GM18909 (cell line): ENCODE data around the gene MLLT11.

Experiments used
- ATAC-seq: cut with Tn5 transposase; IDR thresholded peaks from one replicate; pipeline ENCODE4 v1.9.1; 2021; ENCODE audit warnings: mild to moderate bottlenecking; ENCODE audit not compliant: unreplicated experiment, poor library complexity

Gene MLLT11, protein sequence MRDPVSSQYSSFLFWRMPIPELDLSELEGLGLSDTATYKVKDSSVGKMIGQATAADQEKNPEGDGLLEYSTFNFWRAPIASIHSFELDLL

DNA sequence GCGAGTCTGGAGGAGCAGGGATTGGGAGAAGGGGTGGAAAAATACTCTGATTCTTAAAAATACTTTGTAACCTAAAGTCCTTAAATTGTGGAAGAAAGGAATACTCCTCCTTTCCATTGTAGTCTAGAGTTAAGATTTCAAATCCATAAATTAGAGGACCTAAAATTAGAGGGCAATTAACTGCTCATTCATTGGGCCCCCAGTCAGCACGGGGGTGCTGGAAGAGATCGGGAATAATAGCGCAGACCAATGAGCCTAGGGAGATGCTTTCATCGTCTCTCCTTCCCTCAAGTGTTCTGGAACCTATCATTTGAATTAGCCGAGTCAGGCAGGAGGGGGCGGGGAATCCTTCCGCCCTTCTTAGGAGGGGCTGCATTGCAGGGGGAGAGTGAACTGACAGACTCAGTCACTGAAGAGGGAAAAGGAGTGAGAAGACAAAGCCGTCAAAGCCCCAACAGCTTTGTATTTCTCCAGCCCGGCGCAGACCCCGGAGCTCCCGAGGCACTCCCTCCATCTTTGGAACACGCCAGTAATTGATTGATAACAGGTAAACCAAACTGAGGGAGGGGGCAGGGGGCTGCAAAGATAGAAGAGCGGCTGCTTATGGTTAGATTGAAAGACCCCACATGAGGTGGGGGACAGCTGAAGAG, at the start of gene MLLT11:
TSS of gene MLLT11 (plus strand) at position 391 of the 650 bp plus-strand sequence. CDS start 6,828 bp downstream, outside the sequence.
- no peak for ATAC-seq

DNA sequence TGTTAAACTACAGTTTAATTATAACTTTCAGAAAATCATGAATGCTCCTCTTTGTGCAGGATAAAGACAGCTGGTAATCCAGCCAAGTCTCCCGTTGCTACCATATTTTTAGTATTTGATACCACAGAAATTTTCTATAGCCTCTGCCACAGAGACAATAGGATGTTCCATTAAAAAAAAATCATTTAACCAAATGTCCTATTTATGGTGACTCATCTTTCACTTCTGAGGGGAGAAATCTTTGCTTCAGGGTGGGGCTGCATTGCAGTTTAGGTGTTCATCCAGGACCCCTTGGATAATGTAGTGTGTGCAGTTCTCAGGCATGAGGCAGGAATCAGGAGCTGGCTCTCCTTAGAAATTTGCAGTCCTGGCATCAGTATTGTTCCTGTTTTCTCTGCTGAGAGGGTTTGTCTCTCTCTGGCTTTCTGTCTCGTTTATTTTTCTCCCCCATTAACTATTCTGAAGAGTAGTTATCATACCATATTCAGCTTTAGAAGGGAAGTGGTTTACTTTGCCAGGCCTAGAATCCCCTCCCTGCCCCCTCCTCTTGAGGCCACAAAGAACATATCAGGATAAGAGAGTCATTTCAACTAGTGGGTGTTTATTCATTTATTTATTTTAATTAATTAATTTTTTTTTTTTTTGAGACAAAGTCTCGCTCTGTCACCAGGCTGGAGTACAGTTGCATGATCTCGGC, 48.9 kb upstream of the MLLT11 start:
- no peak for ATAC-seq

DNA sequence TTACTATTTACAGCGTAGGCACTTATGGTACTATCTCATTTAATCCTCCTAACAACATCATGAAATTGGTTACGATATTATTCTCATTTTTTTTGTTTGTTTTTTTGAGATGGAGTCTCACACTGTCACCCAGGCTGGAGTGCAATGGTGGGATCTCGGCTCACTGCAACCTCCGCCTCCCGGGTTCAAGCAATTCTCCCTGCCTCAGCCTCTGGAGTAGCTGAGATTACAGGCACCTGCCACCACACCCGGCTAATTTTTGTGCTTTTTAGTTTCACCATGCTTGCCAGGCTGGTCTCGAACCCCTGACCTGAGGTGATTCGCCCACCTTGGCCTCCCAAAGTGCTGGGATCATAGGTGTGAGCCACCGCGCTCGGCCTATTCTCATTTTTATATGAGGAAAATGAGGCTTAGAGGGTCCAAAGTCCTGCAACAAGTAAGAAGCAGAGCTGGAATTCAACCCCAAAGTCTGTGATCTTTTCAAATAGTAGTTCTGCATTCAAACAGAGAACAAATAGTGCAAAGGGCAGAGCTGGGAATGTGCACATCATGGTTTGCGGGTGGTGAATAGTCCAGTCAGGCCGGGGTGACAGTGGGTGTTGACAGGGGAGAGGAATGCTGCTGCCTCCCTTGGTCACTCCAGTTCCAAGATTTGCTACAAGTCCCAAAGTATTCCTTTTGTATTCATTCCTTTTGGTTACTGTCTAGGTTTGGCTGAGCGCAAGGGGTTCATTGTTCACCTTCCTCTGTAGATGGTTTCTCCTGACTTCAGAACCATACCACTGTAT, 47.3 kb upstream of the MLLT11 start:
- ATAC-seq, result no peak

DNA sequence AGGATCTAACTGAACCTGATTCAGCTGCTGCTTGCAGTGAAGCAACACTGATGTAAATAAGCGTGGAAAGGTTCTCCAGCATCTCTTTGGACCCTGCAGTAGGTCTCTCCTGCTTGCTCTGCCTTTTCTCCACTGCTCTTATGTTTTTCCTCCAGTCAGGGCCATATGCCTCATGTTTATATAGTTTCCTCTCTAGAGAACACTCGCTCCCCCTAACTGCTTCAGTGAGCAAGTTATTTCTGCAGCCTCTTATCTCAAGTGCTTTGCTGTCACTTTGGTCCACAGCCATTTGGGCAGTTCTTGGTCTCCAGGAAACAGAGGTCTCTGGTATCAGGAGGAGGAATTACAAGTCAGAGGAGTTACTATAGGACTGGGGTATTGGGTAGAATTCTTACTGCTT, 46.7 kb upstream of the MLLT11 start:
- no peak for ATAC-seq

DNA sequence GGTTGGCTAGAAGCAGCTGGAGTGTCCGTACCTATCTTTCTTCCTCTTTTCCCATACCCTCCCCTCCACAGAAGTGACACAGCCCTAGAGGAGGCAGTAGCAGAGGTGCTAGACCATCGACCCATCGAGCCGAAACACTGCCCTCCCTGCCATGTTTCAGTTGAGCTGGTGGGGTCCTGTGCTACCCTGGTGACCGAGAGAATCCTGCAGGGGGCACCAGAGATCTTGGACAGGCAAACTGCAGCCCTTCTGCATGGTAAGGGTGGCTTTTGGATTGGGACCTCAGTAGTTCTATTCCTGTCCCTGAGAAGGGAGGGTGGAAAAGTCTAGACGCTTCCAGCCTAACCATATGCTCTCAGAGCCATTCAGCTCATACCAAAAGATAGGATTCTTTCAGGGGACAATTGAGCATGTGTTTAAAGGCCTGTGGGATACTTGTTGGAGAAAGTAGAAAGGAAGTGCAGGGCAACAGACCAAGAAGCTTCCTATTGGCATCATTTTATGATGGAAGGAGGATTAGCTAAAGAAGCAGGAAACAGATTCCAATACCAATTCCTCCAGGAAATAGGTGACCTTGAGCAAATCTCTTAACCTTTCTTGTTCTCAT, 35.6 kb upstream of the MLLT11 start:
- ATAC-seq, result no peak

DNA sequence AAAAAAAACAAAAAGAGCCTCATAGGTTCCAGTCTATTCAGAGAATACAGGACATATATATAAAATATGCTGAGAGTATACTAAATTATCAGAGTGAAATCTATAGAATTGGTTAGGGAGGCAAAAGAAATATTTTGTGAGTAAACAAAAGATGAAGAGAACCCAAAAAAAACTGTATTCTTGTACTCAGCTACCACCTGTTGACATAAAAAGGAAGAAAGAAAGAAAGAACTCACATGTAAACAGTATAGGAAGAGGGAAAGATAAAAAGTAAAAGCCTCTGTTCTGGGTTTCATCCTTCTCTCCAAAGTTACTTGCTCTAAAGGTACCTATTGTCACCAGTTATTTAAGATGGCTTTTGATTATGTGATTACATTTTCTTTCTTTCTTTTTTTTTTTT, 33.7 kb upstream of the MLLT11 start:
- no peak for ATAC-seq

DNA sequence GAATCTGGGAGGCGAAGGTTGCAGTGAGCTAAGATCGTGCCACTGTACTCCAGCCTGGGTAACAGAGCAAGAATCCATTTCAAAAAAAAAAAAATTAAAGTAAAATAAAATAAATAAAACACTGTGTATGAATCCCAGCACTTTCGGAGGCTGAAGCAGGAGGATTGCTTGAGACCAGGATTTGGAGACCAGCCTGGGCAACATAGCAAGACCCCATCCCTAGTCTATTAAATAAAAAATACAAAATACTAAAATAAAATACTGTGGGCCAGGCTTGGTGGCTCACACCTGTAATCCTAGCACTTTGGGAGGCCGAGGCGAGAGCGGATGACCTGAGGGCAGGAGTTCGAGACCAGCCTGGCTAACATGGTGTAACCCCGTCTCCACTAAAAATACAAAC, 28.0 kb upstream of the MLLT11 start:
- ATAC-seq, result no peak

DNA sequence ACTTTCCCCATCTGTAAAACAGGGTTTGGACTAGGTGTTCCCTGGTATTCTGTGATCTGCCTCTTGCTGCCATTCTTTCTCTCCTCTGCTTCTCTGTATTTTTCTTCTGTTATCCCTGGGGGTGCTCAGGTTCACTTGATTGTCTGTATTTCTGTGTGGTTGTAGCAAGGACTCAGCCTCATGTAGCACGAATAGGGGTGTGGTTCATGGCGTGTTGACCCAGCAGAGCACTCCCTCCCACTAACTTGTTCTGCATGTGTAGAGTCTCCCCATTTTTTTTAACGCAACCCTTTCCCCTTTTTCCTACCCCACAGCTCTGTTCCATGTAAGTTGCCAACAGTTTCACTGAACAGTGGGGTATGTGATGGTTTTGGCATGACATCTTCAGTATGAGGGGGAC, 25.0 kb upstream of the MLLT11 start:
- no peak for ATAC-seq

DNA sequence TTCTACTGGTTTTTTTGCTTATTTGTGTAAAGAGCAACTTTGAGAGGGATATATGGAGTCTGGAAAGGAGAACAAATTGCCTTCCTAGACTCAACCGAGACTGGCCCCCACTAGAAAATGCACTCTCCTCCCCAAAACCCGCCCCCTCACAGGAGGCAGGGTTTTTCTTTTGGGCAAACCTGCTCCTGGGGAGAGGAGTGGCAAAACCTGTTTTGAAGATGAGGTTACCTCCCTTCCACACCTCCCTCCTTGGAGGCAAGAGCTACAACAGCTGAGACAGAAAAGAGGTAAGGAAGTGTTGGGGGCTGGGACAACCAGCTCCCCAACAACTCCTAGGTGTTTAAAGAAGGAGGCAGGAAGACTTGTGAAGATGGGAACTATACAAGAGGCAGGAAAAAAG, 23.8 kb upstream of the MLLT11 start, which contains the start of gene BNIPL:
TSS of gene BNIPL (plus strand) at position 231 of the 400 bp plus-strand sequence. CDS start at position 371, 140 bp downstream.
- ATAC-seq, result no peak

DNA sequence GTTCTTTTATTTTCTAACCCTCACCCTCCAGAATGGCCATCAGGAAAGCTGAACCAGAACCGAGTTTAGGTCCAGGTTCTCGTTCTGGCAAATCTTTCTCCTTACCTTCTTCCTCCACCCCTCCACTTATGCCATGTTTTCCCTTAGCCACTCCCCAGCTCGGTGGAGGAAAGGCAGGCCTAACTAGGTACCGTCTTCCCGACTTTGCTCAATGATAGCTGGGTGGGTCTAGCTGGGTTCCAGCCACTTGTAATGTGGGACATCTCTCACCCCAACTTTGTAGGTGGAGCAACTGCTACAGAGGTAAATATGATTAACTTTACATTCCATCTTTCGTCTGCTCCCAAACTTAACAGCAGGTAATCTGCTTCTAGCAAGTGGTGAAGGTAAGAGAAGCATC, 23.2 kb upstream of the MLLT11 start:
- no peak for ATAC-seq

DNA sequence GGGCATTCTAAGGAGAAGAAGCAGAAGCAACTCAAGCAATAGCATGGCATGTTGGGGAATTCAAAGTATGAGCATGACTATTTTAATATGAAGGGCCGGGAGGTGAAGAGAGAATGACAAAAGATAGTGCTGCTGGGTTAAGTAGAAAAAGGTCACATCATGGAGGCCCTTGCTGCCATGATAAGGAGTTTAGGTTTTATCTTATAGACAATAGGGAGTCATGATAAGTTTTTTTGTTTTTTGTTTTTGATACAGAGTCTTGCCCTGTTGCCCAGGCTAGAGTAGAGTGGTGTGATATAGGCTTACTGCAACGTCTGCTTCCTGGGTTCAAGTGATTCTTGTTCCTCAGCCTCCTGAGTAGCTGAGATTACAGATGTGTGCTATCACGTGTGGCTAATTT, 20.7 kb upstream of the MLLT11 start:
- ATAC-seq, result no peak

DNA sequence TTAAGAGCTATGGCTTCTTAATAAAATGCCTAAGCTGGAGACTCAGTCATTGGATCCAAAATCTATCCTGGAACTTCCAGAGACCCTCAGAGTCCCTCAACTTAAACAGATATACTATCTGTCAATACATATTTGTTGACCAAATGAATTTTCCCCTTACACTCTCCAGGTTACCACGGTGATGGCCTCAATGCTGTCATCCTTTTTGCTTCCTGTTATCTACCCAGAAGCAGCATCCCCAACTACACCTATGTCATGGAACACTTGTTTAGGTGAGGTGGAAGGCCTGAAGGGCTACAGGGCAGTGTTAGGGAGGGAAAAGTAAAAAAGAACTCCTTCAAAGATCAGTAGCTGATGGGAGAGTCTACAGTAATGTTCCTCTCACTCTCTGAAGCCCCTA, 17.0 kb upstream of the MLLT11 start:
- ATAC-seq, result no peak

DNA sequence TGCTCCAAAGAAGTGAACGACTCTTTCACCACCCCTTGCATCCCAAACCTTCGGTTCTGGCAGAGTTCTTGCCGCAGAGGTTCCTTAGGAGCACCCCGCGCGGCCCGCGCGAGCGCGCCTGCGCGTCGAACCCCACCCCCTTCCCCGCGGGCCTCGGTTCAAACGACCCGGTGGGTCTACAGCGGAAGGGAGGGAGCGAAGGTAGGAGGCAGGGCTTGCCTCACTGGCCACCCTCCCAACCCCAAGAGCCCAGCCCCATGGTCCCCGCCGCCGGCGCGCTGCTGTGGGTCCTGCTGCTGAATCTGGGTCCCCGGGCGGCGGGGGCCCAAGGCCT, 12.6 kb upstream of the MLLT11 start, which contains the start of gene C1orf56:
TSS of gene C1orf56 (plus strand) at position 161 of the 334 bp plus-strand sequence. CDS start at position 258, 97 bp downstream.
- ATAC-seq, result peak; percentile 55

DNA sequence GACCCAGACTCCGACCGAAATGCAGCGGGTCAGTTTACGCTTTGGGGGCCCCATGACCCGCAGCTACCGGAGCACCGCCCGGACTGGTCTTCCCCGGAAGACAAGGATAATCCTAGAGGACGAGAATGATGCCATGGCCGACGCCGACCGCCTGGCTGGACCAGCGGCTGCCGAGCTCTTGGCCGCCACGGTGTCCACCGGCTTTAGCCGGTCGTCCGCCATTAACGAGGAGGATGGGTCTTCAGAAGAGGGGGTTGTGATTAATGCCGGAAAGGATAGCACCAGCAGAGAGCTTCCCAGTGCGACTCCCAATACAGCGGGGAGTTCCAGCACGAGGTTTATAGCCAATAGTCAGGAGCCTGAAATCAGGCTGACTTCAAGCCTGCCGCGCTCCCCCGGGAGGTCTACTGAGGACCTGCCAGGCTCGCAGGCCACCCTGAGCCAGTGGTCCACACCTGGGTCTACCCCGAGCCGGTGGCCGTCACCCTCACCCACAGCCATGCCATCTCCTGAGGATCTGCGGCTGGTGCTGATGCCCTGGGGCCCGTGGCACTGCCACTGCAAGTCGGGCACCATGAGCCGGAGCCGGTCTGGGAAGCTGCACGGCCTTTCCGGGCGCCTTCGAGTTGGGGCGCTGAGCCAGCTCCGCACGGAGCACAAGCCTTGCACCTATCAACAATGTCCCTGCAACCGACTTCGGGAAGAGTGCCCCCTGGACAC, 12.1 kb upstream of the MLLT11 start:
- ATAC-seq, result peak; percentile 59

DNA sequence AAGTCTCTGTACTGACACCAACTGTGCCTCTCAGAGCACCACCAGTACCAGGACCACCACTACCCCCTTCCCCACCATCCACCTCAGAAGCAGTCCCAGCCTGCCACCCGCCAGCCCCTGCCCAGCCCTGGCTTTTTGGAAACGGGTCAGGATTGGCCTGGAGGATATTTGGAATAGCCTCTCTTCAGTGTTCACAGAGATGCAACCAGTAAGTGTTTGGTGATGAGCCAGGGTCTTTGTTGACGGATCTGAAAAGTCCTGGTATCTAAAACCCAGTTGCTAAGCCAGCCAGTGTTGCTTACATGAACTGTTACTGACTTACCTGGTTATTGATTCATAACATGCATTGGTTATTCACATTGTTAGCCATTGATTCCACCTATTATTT, 11.6 kb upstream of the MLLT11 start:
- ATAC-seq, result no peak

DNA sequence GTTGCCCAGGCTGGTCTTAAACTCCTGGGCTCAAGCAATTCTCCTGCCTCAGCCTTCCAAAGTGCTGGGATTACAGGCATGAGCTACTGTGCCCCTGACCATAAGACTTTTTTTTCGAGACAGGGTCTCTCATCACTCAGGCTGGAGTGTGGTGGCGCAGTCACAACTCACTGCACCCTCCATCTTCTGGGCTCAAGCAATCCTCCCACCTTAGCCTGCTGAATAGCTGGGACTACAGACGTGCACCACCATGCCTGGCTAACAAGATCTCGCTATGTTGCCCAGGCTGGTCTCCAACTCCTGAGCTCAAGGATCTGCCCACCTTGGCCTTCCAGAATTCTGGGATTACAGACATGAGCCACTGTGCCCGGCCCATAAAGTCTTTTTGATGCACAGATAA, 10.7 kb upstream of the MLLT11 start:
- ATAC-seq, result no peak

DNA sequence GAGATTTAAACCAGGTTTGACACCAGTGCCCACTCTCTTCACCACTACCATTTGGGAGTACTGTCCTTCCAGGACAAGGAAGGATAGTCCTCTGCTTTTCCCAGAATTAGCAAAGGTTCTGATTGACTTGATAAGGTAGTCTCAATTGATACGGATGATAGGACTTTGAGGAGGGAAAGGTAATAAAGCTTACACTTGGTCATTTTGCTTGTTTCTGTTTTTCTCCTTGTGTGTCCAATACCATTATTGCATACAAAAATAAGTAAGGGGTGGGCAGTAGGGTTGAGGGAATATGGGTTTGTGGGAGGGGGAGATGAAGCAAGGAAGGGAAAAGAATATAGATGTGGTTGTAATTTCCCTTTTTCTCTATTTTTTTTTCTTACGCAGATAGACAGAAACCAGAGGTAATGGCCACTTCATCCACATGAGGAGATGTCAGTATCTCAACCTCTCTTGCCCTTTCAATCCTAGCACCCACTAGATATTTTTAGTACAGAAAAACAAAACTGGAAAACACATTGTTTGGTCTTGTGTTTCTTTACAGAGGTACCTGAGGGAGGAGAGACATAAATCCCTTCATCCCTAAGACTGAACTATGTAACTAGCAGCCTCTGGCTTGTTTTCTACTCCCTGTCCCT, 10.0 kb upstream of the MLLT11 start:
- no peak for ATAC-seq

DNA sequence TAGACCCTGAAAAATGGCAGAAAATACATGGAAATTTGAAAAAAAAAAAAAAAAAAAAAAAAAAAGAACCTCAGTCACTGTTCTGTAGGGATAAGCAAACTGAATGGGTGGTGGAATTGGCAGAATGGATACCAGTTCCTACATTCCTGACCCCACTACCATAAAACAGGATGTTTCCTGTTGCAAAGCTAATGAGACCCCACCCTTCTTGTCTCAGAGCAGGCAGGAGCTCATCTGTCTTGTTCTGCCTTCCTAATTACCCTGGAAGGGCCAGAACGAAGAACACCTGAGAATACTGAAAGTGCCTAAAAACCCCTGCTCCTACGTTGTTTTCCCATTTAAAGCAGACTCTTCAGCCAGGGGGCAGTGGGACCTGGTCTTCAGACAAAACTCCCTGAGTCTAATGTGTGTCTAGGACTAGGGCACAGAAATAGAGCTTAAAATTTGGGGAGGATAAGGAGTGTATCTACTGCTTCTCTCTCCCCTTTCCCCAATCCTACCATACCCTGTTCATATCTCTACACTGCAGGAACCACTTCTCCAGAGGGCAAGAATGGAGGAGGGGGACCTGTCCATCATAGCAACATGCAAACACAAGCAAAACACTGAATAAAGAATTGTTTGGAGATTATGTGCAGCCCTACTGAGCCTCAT, 8.7 kb upstream of the MLLT11 start:
- ATAC-seq, result no peak

DNA sequence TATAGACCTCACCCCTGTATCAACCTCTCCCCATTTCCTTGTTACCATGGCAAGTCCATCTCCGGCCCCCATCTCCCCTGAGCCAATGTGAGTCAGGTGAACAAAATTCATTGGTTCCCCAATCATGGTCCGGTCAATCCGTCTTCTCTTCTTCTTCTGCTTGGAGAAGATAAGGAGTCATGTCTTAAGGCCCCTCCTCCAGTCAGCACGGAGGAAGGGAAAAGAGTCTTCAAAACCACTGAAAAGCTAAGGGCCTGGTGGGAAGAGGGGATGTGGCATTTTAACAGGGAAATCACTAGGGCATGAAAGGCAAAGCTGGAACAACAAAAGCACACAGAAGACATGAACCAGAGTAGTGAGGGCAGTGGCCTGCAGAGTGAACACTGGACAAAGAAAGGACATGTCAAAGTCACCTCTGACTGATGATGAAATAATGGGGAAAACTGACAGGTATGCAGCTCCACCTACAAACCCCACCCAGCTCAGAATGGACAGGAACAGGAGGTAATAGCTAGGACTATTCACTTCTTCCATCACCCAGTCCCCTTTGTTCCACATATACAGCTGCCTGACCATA, 5.1 kb upstream of the MLLT11 start:
- ATAC-seq, result no peak
